BE2C (cell line): ENCODE data around the gene SLC26A9.
"Not testable (repeated sequence)": the region's sequence is repeated elsewhere in the genome, so short reads cannot be mapped to it uniquely, and the experiment has no call there.

Experiments used
- DNase-seq: peaks from one replicate; pipeline ENCODE4 v3.0.0-alpha.2; 2020
- H3K27me3 ChIP-seq: fragments of 250-450 bp; sonication (Bioruptor Pico); 2 replicates; pipeline ENCODE4 v1.5.1; 2020; ENCODE audit warnings: mild to moderate bottlenecking
- H3K36me3 ChIP-seq: fragments of 250-450 bp; sonication (Bioruptor Pico); 2 replicates; pipeline ENCODE4 v1.5.1; 2020; ENCODE audit warnings: mild to moderate bottlenecking
- H3K4me1 ChIP-seq: fragments of 250-450 bp; sonication (Bioruptor Pico); 2 replicates; pipeline ENCODE4 v1.5.1; 2020
- H3K4me3 ChIP-seq: 2 replicates; pipeline ENCODE4 v1.5.1; 2011; ENCODE audit warnings: low read depth, low read length
- H3K9me3 ChIP-seq: fragments of 250-450 bp; sonication (Bioruptor Pico); 2 replicates; pipeline ENCODE4 v1.5.1; 2020
- TF ChIP-seq, protein P1 (sequence below): IDR thresholded peaks from 2 replicates; pipeline ENCODE4 v1.5.1; 2012; ENCODE audit warnings: mild to moderate bottlenecking, low read depth, low read length

SLC26A9 gene

DNA sequence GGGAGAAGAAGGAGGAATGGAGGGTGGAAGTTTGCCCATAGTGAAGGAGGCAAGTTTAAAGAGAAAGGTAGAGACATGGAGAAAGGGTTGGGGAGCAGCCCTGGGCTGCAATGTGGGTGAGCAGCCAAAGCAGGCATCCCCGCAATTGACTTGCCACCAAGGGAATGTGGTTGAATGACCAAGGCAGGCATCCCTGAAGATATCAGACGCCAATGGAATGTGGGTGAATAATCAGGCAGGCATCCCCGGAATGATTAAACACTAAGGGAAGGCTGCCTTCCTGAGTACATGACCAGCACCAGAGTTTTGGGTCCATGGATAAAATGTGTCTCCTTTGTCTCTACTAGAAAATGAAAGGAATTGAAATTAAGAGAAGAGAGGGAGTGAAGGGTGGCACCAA lies 53.5 kb downstream of the SLC26A9 start:
- H3K9me3 ChIP-seq, DNase-seq, H3K36me3 ChIP-seq, H3K27me3 ChIP-seq, H3K4me3 ChIP-seq, H3K4me1 ChIP-seq: not testable (repeated sequence)

DNA sequence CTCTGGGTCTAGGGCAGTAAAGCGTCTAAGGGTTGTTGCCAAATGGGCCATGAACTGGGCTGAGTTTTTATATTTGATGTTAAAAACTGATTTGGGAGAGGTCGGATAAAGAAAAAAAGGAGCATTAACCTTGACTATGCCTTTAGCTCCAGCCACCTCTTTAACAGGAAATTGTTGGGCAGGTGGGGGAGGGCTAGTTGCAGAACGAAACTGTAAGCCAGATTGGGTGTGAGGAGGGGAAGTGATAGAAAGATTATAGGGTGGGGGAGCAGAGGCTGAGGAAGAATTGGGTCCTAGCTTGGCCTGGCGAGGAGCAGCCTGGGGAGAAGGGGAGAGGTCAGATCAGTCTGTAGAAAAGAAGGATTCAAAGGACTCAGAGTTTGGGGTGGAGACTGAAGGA lies 54.2 kb downstream of the SLC26A9 start:
- H3K9me3 ChIP-seq, H3K4me1 ChIP-seq, H3K4me3 ChIP-seq: not testable (repeated sequence)

DNA sequence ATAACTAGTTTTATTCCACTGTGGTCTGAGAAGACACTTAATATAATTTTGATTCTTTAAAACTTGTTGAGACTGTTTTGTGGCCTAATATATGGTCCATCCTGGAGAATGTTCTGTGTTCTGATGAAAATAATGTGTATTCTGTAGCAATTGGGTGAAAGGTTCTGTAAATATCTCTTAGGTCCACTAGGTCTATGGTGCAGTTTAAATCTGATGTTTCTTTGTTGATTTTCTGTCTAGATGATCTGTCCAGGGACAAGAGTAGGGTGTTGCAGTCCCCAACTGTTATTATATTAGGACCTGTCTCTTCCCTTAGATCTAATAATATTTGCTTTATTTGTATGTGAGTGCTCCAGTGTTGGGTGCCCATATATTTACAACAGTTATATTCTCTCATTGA lies 59.5 kb downstream of the SLC26A9 start:
- no peaks in the 10 kb centered on the region for H3K9me3 ChIP-seq
- H3K36me3 ChIP-seq = no peaks in the 10 kb centered on the region
- H3K4me1 ChIP-seq = no peaks in the 10 kb centered on the region
- TF ChIP-seq, protein P1, sequence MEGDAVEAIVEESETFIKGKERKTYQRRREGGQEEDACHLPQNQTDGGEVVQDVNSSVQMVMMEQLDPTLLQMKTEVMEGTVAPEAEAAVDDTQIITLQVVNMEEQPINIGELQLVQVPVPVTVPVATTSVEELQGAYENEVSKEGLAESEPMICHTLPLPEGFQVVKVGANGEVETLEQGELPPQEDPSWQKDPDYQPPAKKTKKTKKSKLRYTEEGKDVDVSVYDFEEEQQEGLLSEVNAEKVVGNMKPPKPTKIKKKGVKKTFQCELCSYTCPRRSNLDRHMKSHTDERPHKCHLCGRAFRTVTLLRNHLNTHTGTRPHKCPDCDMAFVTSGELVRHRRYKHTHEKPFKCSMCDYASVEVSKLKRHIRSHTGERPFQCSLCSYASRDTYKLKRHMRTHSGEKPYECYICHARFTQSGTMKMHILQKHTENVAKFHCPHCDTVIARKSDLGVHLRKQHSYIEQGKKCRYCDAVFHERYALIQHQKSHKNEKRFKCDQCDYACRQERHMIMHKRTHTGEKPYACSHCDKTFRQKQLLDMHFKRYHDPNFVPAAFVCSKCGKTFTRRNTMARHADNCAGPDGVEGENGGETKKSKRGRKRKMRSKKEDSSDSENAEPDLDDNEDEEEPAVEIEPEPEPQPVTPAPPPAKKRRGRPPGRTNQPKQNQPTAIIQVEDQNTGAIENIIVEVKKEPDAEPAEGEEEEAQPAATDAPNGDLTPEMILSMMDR = no peak
- H3K27me3 ChIP-seq = no peaks in the 10 kb centered on the region
- no peak overlapping the region for H3K4me3 ChIP-seq
- no peak for DNase-seq

More for the DNA sequence above, 54.2 kb downstream of the SLC26A9 start:
- H3K36me3 ChIP-seq, H3K27me3 ChIP-seq, DNase-seq: not testable (repeated sequence)

DNA sequence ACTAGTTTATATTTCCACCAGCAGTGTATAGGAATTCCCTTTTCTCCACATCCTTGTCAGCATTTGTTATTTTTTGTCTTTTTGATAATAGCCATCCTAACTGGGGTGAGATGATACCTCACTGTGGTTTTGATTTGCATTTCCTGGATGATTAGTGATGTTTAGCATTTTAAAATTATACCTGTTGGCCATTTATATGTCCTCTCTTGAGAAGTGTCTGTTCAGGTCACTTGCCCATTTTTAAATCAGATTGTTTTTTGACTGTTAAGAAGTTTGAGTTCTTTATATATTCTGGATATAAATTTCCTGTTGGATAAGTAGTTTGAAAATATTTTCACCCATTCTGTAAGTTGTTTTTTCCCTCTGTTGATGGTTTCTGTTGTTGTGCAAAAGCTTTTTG lies 62.3 kb downstream of the SLC26A9 start:
- no peaks in the 10 kb centered on the region for H3K4me1 ChIP-seq
- no peaks in the 10 kb centered on the region for H3K9me3 ChIP-seq
- TF ChIP-seq, protein P1 = no peak
- no peak for DNase-seq
- H3K4me3 ChIP-seq = no peak overlapping the region
- peaks cover 3% of the 10 kb centered on the region; the same call in 1 of the 2 replicates for H3K27me3 ChIP-seq
- no peaks in the 10 kb centered on the region for H3K36me3 ChIP-seq

DNA sequence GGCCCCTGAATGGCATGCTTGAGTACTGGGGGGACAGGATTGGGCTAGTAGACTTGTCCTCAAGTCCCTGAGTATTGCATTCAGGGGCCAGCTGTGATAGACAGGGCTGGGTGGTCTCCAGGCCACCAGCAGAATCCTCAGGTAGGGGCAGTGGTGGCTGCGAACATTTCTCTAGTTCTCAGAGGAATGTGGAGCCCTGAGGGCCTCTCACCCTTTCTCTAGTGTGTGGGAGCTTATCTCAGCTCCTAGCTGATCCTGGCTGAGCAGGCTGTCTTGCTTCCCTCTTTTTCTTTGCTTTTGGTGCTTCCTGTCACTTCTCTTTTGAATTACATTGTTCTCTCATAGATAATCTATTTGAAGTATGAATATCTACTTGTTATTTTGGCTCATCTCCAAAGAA lies 63.3 kb downstream of the SLC26A9 start:
- Histone ChIP-seq H3K4me3 (no peak overlapping the region), H3K4me1 (no peaks in the 10 kb centered on the region), H3K9me3 (no peaks in the 10 kb centered on the region), H3K36me3 (no peaks in the 10 kb centered on the region), H3K27me3 (peaks cover 5% of the 10 kb centered on the region; the same call in 1 of the 2 replicates)
- TF ChIP-seq, protein P1 = no peak
- DNase-seq = no peak

DNA sequence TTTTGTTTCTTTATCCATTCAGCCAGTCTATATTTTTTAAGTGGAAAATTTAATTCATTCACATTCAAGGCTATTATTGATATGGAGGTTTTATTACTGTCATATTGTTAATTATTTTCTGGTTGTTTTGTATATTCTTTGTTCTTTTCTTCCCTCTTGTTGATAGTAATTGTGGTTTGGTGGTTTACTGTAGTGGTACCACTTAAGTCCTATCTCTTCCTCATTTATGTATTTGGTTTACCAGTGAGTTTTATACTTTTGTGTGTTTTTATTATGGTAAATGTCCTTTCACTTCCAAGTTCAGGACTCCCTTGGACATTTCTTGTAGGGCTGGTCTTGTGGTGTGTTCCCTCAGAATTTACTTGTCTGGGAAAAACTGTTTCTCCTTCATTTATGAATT lies 65.2 kb downstream of the SLC26A9 start:
- Histone ChIP-seq H3K36me3 (no peaks in the 10 kb centered on the region), H3K4me1 (no peaks in the 10 kb centered on the region), H3K9me3 (no peaks in the 10 kb centered on the region), H3K27me3 (peaks cover 5% of the 10 kb centered on the region; the same call in 1 of the 2 replicates), H3K4me3 (no peak overlapping the region)
- no peak for DNase-seq
- TF ChIP-seq, protein P1 = no peak

DNA sequence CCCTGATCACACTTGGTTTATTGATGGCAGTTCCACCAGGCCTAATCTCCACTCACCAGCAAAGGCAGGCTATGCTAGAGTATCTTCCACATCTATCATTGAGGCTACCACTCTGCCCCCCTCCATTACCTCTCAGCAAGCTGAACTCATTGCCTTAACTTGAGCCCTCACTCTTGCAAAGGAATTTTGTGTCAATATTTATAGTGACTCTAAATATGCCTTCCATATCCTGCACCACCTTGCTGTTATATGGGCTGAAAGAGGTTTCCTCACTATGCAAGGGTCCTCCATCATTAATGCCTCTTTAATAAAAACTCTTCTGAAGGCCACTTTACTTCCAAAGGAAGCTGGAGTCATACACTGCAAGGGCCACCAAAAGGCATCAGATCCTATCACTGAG lies 70.1 kb downstream of the SLC26A9 start:
- H3K36me3 ChIP-seq, DNase-seq, H3K4me3 ChIP-seq, H3K9me3 ChIP-seq, H3K4me1 ChIP-seq, H3K27me3 ChIP-seq: not testable (repeated sequence)

DNA sequence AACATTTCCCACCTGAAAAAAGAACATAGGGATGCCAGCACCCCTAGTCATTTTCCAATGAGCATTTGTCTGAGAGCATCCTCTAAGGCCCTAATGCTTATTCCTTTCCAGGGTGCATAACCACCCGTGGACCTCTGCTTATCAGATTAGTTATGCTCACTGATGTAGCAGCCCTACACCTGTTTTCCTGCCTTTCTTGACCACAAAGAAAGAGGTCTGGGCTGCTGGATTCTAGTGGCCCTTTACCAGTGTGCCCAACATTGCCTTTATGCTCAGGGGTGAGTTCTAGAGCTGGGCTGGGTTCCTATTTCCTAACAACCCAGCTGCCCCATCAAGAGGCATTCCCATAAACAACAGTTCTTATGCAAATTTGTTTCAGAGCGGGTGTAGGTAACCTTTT lies 73.0 kb downstream of the SLC26A9 start:
- no peak overlapping the region for H3K4me3 ChIP-seq

More for the DNA sequence above, 73.0 kb downstream of the SLC26A9 start:
- Histone ChIP-seq H3K36me3 (no peaks in the 10 kb centered on the region), H3K9me3 (no peaks in the 10 kb centered on the region), H3K4me1 (no peaks in the 10 kb centered on the region), H3K27me3 (0 out of 2 replicates have a peak, but pooled peaks cover 4% of the 10 kb centered on the region)
- TF ChIP-seq, protein P1 = no peak
- DNase-seq = no peak
